HepG2 (cell line): Measurements from ENCODE around the gene CORO1A. TPM values are rescaled to one million over a fixed set of nuclear protein-coding genes. Genes with fewer than 3 reads are reported as not detected.

Experiments
- BATF2 ChIP-seq: sonication (generic); formaldehyde crosslinking; IDR thresholded peaks from 2 replicates; pipeline ENCODE4 v1.8.0; 2022; ENCODE audit warnings: mild to moderate bottlenecking, missing genetic modification reagents, moderate library complexity
- NFIC ChIP-seq: IDR thresholded peaks from 2 replicates; pipeline ENCODE4 v1.6.1; 2012; ENCODE audit warnings: mild to moderate bottlenecking, low read length, inconsistent platforms
- PAWR ChIP-seq: sonication (generic); formaldehyde crosslinking; IDR thresholded peaks from 2 replicates; pipeline ENCODE4 v1.4.0; 2020; ENCODE audit warnings: missing genetic modification reagents, mild to moderate bottlenecking, borderline replicate concordance
- PPARG ChIP-seq: conservative IDR thresholded peaks from 2 replicates; pipeline ENCODE4 v1.6.1; 2016; ENCODE audit warnings: missing biosample characterization, missing genetic modification reagents
- RELA ChIP-seq: sonication (generic); formaldehyde crosslinking; IDR thresholded peaks from 2 replicates; pipeline ENCODE4 v1.4.0; 2020; ENCODE audit warnings: missing genetic modification reagents
- SALL2 ChIP-seq: sonication (generic); formaldehyde crosslinking; IDR thresholded peaks from 2 replicates; pipeline ENCODE4 v1.8.1; 2023; ENCODE audit warnings: mild to moderate bottlenecking, missing genetic modification reagents, inconsistent platforms
- SATB2 ChIP-seq: sonication (generic); formaldehyde crosslinking; IDR thresholded peaks from 2 replicates; pipeline ENCODE4 v1.5.0; 2020; ENCODE audit warnings: missing genetic modification reagents
- SOX5 ChIP-seq: IDR thresholded peaks from 2 replicates; pipeline ENCODE4 v1.6.1; 2016; ENCODE audit warnings: borderline replicate concordance
- TEAD3 ChIP-seq: optimal IDR thresholded peaks from 2 replicates; pipeline ENCODE3; 2016; ENCODE audit warnings: borderline replicate concordance
- TSC22D2 ChIP-seq: sonication (generic); formaldehyde crosslinking; IDR thresholded peaks from 2 replicates; pipeline ENCODE4 v1.5.1; 2020; ENCODE audit warnings: missing genetic modification reagents, mild to moderate bottlenecking, borderline replicate concordance
- ZBTB20 ChIP-seq: sonication (generic); formaldehyde crosslinking; IDR thresholded peaks from 2 replicates; pipeline ENCODE4 v1.8.1; 2023; ENCODE audit warnings: missing genetic modification reagents, low read depth, mild to moderate bottlenecking, borderline replicate concordance
- ZBTB33 ChIP-seq: sonication (generic); formaldehyde crosslinking; IDR thresholded peaks from 2 replicates; pipeline ENCODE4 v1.4.0; 2020; ENCODE audit warnings: missing genetic modification reagents
- ZNF160 ChIP-seq: sonication (generic); formaldehyde crosslinking; IDR thresholded peaks from 2 replicates; pipeline ENCODE4 v1.8.0; 2022; ENCODE audit warnings: mild to moderate bottlenecking, inconsistent platforms, missing genetic modification reagents
- ZNF17 ChIP-seq: sonication (generic); formaldehyde crosslinking; IDR thresholded peaks from 2 replicates; pipeline ENCODE4 v1.5.0; 2020; ENCODE audit warnings: mild to moderate bottlenecking, missing genetic modification reagents
- ZNF354B ChIP-seq: sonication (generic); formaldehyde crosslinking; IDR thresholded peaks from 2 replicates; pipeline ENCODE4 v1.8.0; 2022; ENCODE audit warnings: mild to moderate bottlenecking, missing genetic modification reagents
- ZNF383 ChIP-seq: sonication (generic); formaldehyde crosslinking; IDR thresholded peaks from 2 replicates; pipeline ENCODE4 v1.4.0; 2020; ENCODE audit warnings: missing genetic modification reagents, mild to moderate bottlenecking, borderline replicate concordance
- ZNF562 ChIP-seq: sonication (generic); formaldehyde crosslinking; IDR thresholded peaks from 2 replicates; pipeline ENCODE4 v1.8.0; 2022; ENCODE audit warnings: missing genetic modification reagents, borderline replicate concordance
- polyA plus RNA-seq, 8 experiments: library from polyadenylated mRNA; depleted of rRNA in 3 of 8; stranded (reverse) in 7 of 8; unstranded in 1 of 8; fragments of >200 nt; fragmentation: Illumina TruSeq in 4 of 8; extraction: Trizol in 4 of 8; gene quantifications; 2 replicates each; pipeline versions ENCODE4 v1.2.1 to v1.2.3, GENCODE V29; 2011 to 2016; ENCODE audit warnings: low read depth in 4 of 8, missing spikeins in 1 of 8, mixed read lengths in 1 of 8; ENCODE audit not compliant: insufficient read depth in 1 of 8
- total RNA-seq, 5 experiments: library from RNA; depleted of rRNA; stranded (reverse); fragments of >200 nt; fragmentation: Illumina TruSeq; extraction: Trizol; gene quantifications; 2 replicates each; pipeline ENCODE4 v1.2.3, GENCODE V29; 2016; ENCODE audit warnings: low read depth in 1 of 5
- TF ChIP-seq, protein P1 (sequence below): sonication (generic); formaldehyde crosslinking; IDR thresholded peaks from 2 replicates; pipeline ENCODE4 v1.4.0; 2020; ENCODE audit warnings: missing genetic modification reagents
- TF ChIP-seq, protein P2 (sequence below): sonication (generic); formaldehyde crosslinking; IDR thresholded peaks from 2 replicates; pipeline ENCODE4 v1.4.0; 2020; ENCODE audit warnings: missing genetic modification reagents, mild to moderate bottlenecking, borderline replicate concordance
- TF ChIP-seq, protein P3 (sequence below): sonication (generic); formaldehyde crosslinking; IDR thresholded peaks from 2 replicates; pipeline ENCODE4 v1.4.0; 2020; ENCODE audit warnings: low read depth, mild to moderate bottlenecking, missing genetic modification reagents

Gene CORO1A
- total and polyA plus RNA-seq, 2 of the 13 experiments (the other 11 are each of a cell fraction or from before 2014, with no cell fraction given), result 6.5 to 12.9 TPM

DNA sequence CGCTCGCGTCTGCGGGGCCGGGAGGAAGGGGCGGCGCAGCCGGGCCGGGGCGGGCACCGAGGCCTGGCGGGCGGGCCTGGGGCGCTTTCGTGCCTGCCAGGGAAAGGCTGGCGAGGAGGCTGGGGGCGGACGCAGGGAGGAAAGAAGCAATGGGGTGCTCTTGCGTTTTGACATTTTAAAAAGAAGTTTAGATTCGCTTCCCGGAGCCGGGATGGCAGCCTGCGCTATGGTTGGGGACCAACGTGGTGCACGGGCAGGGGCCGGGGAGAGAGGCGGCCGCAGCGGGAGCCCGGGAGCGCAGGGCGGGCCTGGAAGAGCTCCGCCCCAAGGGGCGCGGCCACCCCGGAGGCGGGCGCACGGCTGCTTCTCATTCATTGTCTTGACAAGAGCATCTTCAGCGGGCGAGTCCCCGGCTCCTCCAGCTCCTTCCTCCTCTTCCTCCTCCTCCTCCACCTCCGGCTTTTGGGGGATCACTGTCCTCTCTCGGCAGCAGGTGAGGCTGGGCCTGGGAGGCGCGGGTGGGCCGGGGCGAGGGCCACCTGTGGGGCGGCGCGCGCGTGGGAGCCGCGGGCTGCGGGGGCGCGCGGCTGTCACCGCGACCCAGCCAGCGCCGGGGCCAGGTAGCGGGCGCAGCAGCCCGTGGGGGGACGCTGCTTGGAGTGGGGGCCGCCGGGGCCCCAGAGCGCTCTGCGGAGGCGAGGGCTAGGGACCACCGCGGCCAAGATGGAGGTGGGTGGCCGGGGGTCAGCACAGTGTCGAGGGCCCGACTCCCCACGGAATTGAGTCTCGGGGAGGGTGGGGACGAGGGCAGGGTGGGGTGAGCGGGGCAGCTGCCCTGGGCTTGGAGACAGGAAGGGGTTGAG lies at the start of gene CORO1A (continued):
- TF ChIP-seq NFIC (no peak), BATF2 (CRISPR knock-in tag) (no peak), SOX5 (CRISPR knock-in tag) (no peak), SALL2 (CRISPR knock-in tag) (peak; percentile 66; the same call in 1 of the 2 replicates), ZNF160 (CRISPR knock-in tag) (no peak), ZNF17 (no peak), ZNF562 (no peak), ZNF383 (CRISPR knock-in tag) (no peak), ZNF354B (CRISPR knock-in tag) (no peak), TSC22D2 (CRISPR knock-in tag) (no peak), PPARG (CRISPR knock-in tag) (0 out of 2 replicates have a peak, but pooled peaks have one; percentile 21), ZBTB33 (CRISPR knock-in tag) (no peak), SATB2 (CRISPR knock-in tag) (0 out of 2 replicates have a peak, but pooled peaks have one; percentile 47), PAWR (CRISPR knock-in tag) (no peak), RELA (CRISPR knock-in tag) (no peak), TEAD3 (CRISPR knock-in tag) (no peak), ZBTB20 (no peak)
- TF ChIP-seq, protein P1, sequence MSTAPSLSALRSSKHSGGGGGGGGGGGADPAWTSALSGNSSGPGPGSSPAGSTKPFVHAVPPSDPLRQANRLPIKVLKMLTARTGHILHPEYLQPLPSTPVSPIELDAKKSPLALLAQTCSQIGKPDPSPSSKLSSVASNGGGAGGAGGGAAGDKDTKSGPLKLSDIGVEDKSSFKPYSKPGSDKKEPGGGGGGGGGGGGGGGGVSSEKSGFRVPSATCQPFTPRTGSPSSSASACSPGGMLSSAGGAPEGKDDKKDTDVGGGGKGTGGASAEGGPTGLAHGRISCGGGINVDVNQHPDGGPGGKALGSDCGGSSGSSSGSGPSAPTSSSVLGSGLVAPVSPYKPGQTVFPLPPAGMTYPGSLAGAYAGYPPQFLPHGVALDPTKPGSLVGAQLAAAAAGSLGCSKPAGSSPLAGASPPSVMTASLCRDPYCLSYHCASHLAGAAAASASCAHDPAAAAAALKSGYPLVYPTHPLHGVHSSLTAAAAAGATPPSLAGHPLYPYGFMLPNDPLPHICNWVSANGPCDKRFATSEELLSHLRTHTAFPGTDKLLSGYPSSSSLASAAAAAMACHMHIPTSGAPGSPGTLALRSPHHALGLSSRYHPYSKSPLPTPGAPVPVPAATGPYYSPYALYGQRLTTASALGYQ (CRISPR knock-in tag), result 0 out of 2 replicates have a peak, but pooled peaks have one; percentile 31
- TF ChIP-seq, protein P2, sequence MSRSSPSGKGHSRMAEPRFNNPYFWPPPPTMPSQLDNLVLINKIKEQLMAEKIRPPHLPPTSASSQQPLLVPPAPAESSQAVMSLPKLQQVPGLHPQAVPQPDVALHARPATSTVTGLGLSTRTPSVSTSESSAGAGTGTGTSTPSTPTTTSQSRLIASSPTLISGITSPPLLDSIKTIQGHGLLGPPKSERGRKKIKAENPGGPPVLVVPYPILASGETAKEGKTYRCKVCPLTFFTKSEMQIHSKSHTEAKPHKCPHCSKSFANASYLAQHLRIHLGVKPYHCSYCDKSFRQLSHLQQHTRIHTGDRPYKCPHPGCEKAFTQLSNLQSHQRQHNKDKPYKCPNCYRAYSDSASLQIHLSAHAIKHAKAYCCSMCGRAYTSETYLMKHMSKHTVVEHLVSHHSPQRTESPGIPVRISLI, result no peak
- TF ChIP-seq, protein P3, sequence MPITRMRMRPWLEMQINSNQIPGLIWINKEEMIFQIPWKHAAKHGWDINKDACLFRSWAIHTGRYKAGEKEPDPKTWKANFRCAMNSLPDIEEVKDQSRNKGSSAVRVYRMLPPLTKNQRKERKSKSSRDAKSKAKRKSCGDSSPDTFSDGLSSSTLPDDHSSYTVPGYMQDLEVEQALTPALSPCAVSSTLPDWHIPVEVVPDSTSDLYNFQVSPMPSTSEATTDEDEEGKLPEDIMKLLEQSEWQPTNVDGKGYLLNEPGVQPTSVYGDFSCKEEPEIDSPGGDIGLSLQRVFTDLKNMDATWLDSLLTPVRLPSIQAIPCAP, result no peak
